Raji (cell line): ENCODE measurements around the gene RNASET2.

Source experiments
- POLR2A ChIP-seq: IDR thresholded peaks from 2 replicates; pipeline ENCODE4 v1.6.1; 2011; ENCODE audit warnings: low read depth, low read length, control low read depth; ENCODE audit not compliant: insufficient read depth

The RNASET2 gene

DNA sequence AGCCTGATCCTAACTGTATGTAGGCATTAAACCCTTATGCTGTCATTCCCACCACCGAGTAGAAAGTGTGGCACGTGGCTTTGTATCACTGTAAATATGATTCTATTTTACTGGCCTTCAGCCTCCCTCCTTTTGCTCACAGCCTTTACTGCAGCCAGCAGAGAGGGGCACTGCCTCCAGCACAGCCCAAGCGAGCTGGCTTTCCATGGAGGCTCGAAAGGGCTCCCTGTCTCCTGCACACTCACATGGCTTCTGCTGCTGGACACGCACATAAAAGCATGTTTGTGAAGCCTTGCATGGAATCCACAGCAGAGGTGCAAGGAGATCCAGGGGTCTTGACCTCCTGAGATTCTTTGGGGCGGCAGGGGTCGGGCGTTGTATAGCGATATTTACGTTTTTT is 51.3 kb downstream of the RNASET2 start:
- no peak for TF ChIP-seq POLR2A

DNA sequence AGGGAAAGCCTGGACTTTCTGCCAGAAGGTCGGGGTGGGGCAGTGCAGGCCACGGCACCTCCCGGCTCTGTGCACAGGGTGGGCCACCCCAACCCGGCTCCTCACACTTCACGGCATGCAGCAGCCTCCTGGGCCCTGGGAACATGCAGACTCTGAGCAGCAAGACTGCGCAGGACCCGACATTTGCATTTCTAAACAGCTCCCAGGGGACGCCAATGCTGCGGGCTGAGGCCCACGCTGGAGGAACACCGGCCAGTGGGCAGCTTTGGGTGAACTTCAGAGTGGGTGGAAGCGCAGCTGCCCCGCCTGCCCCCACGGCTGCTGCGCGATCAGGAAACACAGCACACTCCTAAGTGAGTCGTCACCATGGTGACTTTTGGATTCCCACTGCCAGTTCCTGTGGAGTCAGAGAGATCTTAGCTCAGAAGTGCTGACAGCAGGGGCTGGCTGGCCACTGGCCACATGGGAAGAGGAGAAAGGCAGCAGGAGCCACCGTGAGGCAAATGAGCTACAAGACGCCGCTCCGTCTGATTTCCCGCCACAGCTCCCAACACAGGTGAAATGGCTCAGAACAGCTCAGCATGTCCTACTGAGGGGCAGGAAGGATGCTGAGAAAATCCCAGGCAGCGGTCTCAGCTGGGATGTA is 52.1 kb downstream of the RNASET2 start:
- no peak for TF ChIP-seq POLR2A

DNA sequence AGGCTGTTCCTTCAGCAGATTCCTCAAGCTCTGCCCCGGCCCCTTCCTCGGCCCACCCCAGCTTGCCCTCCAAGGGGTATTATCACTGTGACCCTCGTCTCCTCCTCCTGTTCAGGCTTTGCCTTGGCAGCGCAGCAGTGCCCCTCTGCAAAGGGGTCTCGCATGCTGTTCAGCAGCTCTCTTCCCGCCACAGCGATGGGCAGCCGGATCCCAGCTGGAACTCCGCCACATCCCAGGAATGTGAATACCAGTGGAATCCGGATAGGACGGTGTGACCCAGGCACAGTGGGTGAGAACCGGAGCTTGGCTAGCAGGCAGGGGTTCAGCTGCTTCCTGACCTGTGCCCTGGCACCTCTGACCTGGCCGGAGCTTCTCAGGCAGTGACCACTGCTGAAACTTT is 52.9 kb downstream of the RNASET2 start:
- TF ChIP-seq POLR2A = no peak

DNA sequence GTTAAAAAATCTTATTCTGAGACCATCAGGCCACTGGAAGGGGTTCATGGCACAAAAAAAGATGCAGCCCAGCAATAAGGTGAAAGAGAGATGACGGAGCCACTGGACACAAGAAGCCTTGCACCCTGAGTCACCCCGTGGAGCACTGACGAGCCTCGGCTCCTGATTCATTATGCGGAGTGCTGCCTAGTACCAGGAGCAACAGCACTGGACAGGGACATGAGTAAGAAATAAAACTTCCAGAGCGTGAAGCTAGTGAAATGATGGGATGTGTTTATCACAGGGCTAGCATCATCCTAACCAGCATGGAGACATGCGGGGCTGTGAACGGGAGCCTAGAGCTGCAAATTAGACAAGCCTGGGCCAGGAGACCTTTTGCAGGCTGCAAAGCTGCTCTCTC is 53.3 kb downstream of the RNASET2 start:
- TF ChIP-seq POLR2A = no peak

DNA sequence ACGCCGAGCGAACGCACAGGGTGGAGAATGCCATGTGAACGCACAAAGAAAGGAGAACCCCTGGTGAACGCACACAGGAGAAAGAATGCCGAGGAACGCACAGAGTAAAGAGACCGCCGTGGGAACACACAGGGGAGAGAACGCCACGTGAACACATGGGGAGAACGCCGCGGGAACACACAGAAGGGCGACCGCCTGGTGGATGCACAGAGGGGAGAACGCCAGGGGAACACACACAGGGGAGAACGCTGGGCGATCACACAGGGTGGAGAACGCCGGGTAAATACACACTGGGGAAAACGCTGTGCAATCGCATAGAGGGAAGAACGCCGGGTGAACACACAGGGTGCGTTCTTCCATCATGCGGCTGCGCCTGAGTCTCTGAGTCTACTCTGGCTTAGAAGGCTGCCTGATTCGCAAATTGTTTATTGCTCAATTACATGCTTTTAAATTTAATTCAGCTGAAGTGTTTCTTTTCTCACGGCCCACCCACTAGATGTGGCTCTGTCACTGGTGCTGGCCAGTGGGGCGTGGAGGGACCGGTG is 54.1 kb downstream of the RNASET2 start:
- no peak for TF ChIP-seq POLR2A

DNA sequence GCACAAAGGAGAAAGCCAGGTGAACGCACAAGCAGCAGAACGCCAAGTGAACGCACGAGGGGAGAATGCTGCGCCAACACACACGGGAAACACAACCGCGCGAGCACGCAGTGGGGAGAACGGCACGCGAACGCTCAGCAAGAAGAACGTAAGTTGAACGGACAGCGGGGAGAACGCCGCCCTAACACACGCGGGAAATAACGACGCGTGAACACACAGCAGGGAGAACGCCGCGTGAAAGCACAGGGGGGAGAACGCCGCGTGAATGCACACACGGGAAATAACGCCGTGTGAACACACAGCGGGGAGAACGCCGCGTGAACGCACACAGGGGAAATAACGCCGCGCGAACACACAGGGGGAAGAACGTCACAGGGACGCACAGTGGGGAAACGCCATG is 54.7 kb downstream of the RNASET2 start:
- no peak for TF ChIP-seq POLR2A

DNA sequence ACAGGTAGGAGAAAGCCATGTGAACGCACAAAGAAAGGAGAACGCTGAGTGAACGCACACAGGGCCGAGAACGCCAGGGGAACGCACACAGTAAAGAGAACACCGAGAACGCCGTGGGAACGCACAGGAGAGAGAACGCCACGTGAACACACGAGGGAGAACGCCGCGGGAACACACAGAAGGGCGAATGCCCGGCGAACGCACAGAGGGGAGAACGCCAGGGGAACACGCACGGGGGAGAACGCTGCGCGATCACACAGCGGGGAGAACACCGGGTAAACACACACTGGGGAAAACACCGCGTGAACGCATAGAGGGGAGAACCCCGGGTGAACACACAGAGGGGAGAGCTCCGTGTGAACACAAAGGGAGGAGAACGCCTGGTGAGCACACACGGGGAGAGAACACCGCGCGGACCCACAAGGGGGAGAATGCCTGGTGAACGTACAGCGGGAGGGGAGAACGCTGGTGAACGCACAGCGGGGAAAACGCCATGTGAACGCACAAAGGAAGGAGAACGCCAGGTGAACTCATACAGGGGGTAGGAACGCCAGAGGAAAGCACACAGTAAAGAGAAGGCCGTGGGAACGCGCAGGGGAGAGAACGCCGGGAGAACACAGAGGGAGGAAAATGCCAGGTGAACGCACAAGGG is 55.3 kb downstream of the RNASET2 start:
- no peak for TF ChIP-seq POLR2A

DNA sequence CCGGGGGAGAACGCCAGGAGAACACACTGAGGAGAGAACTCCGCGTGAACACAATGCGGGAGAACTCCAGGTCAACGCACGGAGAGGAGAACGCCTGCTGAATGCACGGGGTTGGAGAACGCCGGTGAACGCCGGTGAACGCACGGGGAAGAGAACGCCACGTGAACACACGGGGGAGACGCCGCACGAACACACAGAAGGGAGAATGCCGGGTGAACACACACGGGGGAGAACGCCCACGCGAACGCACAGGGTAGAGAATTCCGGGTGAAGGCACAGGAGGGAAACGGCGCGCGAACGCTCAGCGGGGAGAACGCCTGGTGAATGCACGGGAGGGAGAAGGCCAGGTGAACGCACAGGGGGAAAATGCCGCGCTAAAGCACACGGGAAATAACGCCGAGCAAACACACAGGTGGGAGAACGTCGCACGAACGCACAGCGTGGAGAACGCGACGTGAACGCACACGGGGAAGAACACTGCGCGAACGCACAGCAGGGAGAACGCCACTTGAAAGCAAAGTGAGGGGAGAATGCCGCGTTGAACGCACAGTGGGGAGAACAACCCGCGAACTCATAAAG is 56.1 kb downstream of the RNASET2 start:
- TF ChIP-seq POLR2A = no peak

DNA sequence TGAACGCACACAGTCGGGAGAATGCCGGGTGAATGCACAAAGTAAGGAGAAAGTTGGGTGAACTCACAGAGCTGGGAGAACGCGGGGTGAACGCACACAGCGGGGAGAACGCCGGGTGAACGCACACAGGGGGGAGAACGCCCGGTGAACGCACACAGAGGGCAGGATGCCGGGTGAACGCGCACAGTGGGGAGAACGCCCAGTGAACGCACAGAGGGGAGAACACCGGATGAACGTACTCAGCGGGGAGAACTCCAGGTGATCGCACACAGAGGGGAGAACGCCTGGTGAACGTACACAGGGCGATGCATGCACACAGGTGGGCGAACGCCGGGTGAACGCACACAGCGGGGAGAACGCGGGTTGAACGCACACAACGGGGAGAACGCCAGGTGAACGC is 57.4 kb downstream of the RNASET2 start:
- no peak for TF ChIP-seq POLR2A

DNA sequence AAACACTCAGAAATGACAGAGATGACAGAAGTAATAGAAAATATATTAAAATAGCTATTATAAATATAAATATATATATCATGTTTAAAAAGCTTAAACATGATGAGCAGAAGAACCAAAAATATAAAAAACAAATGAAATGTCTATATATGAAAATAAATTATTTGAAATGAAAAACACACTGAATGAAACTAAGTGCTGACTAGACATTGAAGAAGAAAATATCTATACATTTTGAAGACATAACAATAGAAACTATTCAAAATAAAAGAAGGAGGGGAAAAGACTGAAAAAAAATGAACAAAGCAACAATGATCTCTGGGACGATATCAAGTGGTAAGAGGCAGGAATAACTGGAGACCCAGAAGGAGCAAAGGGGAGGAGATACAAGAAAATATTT is 76.8 kb downstream of the RNASET2 start:
- no peak for TF ChIP-seq POLR2A
